ENCODE data around the gene SH3GL1.

The SH3GL1 gene

GRCh38 chr19:4391306-4391693 lies 9.0 kb downstream of the SH3GL1 start:
- peak overlapping the region; percentile 27 for H2BK120ac ChIP-seq (ENCODE audit: insufficient read depth, low read length, poor library complexity)
- H3K36me3 ChIP-seq (ENCODE audit: control insufficient read depth in 1 of 2, insufficient read depth in 2 of 2, low read length in 2 of 2), result peaks cover 19 to 31% of the 10 kb centered on the region in 2 experiments
- peak overlapping the region; percentile 15 for H2BK5ac ChIP-seq (ENCODE audit: low read depth, low read length, poor library complexity)
- peaks cover 29% of the 10 kb centered on the region for H3K79me1 ChIP-seq (ENCODE audit: low read length)
- H3K4ac ChIP-seq (ENCODE audit: low read depth, low read length), result peak overlapping the region; percentile 18
- H3K9ac ChIP-seq (ENCODE audit: low read length), result no peak overlapping the region
- peak overlapping the region; percentile 55 for H3K4me2 ChIP-seq (ENCODE audit: low read length)
- peaks cover 2% of the 10 kb centered on the region for H3K9me3 ChIP-seq (ENCODE audit: insufficient read depth, low read depth, low read length)
- H3K4me3 ChIP-seq (ENCODE audit: low read depth, low read length), result no peak overlapping the region
- peak overlapping the region; percentile 71 for H4K91ac ChIP-seq (ENCODE audit: low read depth, low read length)
- WGBS (ENCODE audit: extremely low coverage, insufficient coverage, insufficient read length), result no CpG with 5 or more reads among the region's 9 CpGs
- DNase-seq, result no peak
- no peaks in the 10 kb centered on the region for H3K27me3 ChIP-seq (ENCODE audit: insufficient read depth, low read length)
- peaks cover 52 to 56% of the 10 kb centered on the region in 2 experiments for H3K4me1 ChIP-seq (ENCODE audit: control insufficient read depth in 1 of 2, insufficient read depth in 2 of 2, low read length in 2 of 2)
- peak overlapping the region; percentile 26 for H3K18ac ChIP-seq (ENCODE audit: low read length)
- H3K79me2 ChIP-seq (ENCODE audit: control insufficient read depth, insufficient read depth, low read length, poor library complexity), result peaks cover 36% of the 10 kb centered on the region
- no peak overlapping the region for H3K23ac ChIP-seq (ENCODE audit: low read length)
- no peak overlapping the region for H2AFZ ChIP-seq (ENCODE audit: insufficient read depth, low read length, poor library complexity)
- peak overlapping the region; percentile 70 for H3K27ac ChIP-seq (ENCODE audit: low read depth, low read length)
- peak overlapping the region; percentile 43 for H2AK5ac ChIP-seq (ENCODE audit: low read length)
- no peak overlapping the region for H4K12ac ChIP-seq (ENCODE audit: low read depth, low read length)
- peak overlapping the region; percentile 21 for H4K8ac ChIP-seq (ENCODE audit: low read depth, low read length)
- H2BK12ac ChIP-seq (ENCODE audit: low read length), result peak overlapping the region; percentile 54
- H3K14ac ChIP-seq (ENCODE audit: low read length), result peak overlapping the region; percentile 10

GRCh38 chr19:4390567-4391305 lies 9.6 kb downstream of the SH3GL1 start:
- Histone ChIP-seq H4K91ac (ENCODE audit: low read depth, low read length) (peak overlapping the region; percentile 71), H3K79me1 (ENCODE audit: low read length) (peaks cover 29% of the 10 kb centered on the region), H4K12ac (ENCODE audit: low read depth, low read length) (no peak overlapping the region), H3K9ac (ENCODE audit: low read length) (peak overlapping the region; percentile 6), H4K8ac (ENCODE audit: low read depth, low read length) (peak overlapping the region; percentile 55), H3K23ac (ENCODE audit: low read length) (no peak overlapping the region), H3K4ac (ENCODE audit: low read depth, low read length) (peak overlapping the region; percentile 18), H2AK5ac (ENCODE audit: low read length) (peak overlapping the region; percentile 74), H2BK120ac (ENCODE audit: insufficient read depth, low read length, poor library complexity) (peak overlapping the region; percentile 27), H3K27me3 (ENCODE audit: insufficient read depth, low read length) (no peaks in the 10 kb centered on the region), H3K4me3 (ENCODE audit: low read depth, low read length) (no peak overlapping the region), H3K18ac (ENCODE audit: low read length) (peak overlapping the region; percentile 26), H3K27ac (ENCODE audit: low read depth, low read length) (peak overlapping the region; percentile 70), H3K36me3 (ENCODE audit: control insufficient read depth in 1 of 2, insufficient read depth in 2 of 2, low read length in 2 of 2) (peaks cover 19 to 29% of the 10 kb centered on the region in 2 experiments), H3K9me3 (ENCODE audit: insufficient read depth, low read depth, low read length) (peaks cover 2% of the 10 kb centered on the region), H3K4me1 (ENCODE audit: control insufficient read depth in 1 of 2, insufficient read depth in 2 of 2, low read length in 2 of 2) (peaks cover 52 to 56% of the 10 kb centered on the region in 2 experiments), H3K4me2 (ENCODE audit: low read length) (peak overlapping the region; percentile 55), H3K14ac (ENCODE audit: low read length) (peak overlapping the region; percentile 10), H2BK12ac (ENCODE audit: low read length) (peak overlapping the region; percentile 54), H3K79me2 (ENCODE audit: control insufficient read depth, insufficient read depth, low read length, poor library complexity) (peaks cover 38% of the 10 kb centered on the region), H2BK5ac (ENCODE audit: low read depth, low read length, poor library complexity) (peak overlapping the region; percentile 15), H2AFZ (ENCODE audit: insufficient read depth, low read length, poor library complexity) (peak overlapping the region; percentile 10)
- WGBS (ENCODE audit: extremely low coverage, insufficient coverage, insufficient read length), result no CpG with 5 or more reads among the region's 21 CpGs
- peak; percentile 45 to 49 for DNase-seq

GRCh38 chr19:4390017-4390566 lies 10.3 kb downstream of the SH3GL1 start:
- Histone ChIP-seq H3K36me3 (ENCODE audit: control insufficient read depth in 1 of 2, insufficient read depth in 2 of 2, low read length in 2 of 2) (peaks cover 26 to 33% of the 10 kb centered on the region in 2 experiments), H4K91ac (ENCODE audit: low read depth, low read length) (peak overlapping the region; percentile 71), H3K4ac (ENCODE audit: low read depth, low read length) (peak overlapping the region; percentile 81), H2BK5ac (ENCODE audit: low read depth, low read length, poor library complexity) (peak overlapping the region; percentile 46), H2BK120ac (ENCODE audit: insufficient read depth, low read length, poor library complexity) (peak overlapping the region; percentile 33), H3K23ac (ENCODE audit: low read length) (no peak overlapping the region), H3K79me1 (ENCODE audit: low read length) (peaks cover 29% of the 10 kb centered on the region), H3K27me3 (ENCODE audit: insufficient read depth, low read length) (no peaks in the 10 kb centered on the region), H2AFZ (ENCODE audit: insufficient read depth, low read length, poor library complexity) (peak overlapping the region; percentile 38), H3K9me3 (ENCODE audit: insufficient read depth, low read depth, low read length) (peaks cover 2% of the 10 kb centered on the region), H3K4me2 (ENCODE audit: low read length) (peak overlapping the region; percentile 55), H4K8ac (ENCODE audit: low read depth, low read length) (peak overlapping the region; percentile 43), H3K4me1 (ENCODE audit: control insufficient read depth in 1 of 2, insufficient read depth in 2 of 2, low read length in 2 of 2) (peaks cover 52 to 56% of the 10 kb centered on the region in 2 experiments), H3K14ac (ENCODE audit: low read length) (peak overlapping the region; percentile 56), H4K12ac (ENCODE audit: low read depth, low read length) (no peak overlapping the region), H3K79me2 (ENCODE audit: control insufficient read depth, insufficient read depth, low read length, poor library complexity) (peaks cover 42% of the 10 kb centered on the region), H3K27ac (ENCODE audit: low read depth, low read length) (peak overlapping the region; percentile 70), H3K18ac (ENCODE audit: low read length) (peak overlapping the region; percentile 78), H2AK5ac (ENCODE audit: low read length) (peak overlapping the region; percentile 77), H2BK12ac (ENCODE audit: low read length) (peak overlapping the region; percentile 40), H3K4me3 (ENCODE audit: low read depth, low read length) (peak overlapping the region; percentile 13), H3K9ac (ENCODE audit: low read length) (no peak overlapping the region)
- peak in 1 of 2 donors; percentile 21 for DNase-seq
- no CpG with 5 or more reads among the region's 12 CpGs for WGBS (ENCODE audit: extremely low coverage, insufficient coverage, insufficient read length)

- H2BK12ac ChIP-seq (ENCODE audit: low read length), result peak overlapping the region; percentile 40
- H3K27ac ChIP-seq (ENCODE audit: low read depth, low read length), result peak overlapping the region; percentile 70
- H3K27me3 ChIP-seq (ENCODE audit: insufficient read depth, low read length), result no peaks in the 10 kb centered on the region
- peak overlapping the region; percentile 56 for H3K14ac ChIP-seq (ENCODE audit: low read length)
- H3K4me1 ChIP-seq (ENCODE audit: control insufficient read depth in 1 of 2, insufficient read depth in 2 of 2, low read length in 2 of 2), result peaks cover 49 to 53% of the 10 kb centered on the region in 2 experiments
- peak overlapping the region; percentile 67 for H4K91ac ChIP-seq (ENCODE audit: low read depth, low read length)
- no peak overlapping the region for H3K9ac ChIP-seq (ENCODE audit: low read length)
- H2BK5ac ChIP-seq (ENCODE audit: low read depth, low read length, poor library complexity), result peak overlapping the region; percentile 46
- peak overlapping the region; percentile 77 for H2AK5ac ChIP-seq (ENCODE audit: low read length)
- H2BK120ac ChIP-seq (ENCODE audit: insufficient read depth, low read length, poor library complexity), result peak overlapping the region; percentile 33
- H3K9me3 ChIP-seq (ENCODE audit: insufficient read depth, low read depth, low read length), result peaks cover 2% of the 10 kb centered on the region
- H3K79me1 ChIP-seq (ENCODE audit: low read length), result peaks cover 29% of the 10 kb centered on the region
- peak overlapping the region; percentile 13 for H3K4me3 ChIP-seq (ENCODE audit: low read depth, low read length)
- no peak overlapping the region for H3K23ac ChIP-seq (ENCODE audit: low read length)
- peaks cover 27 to 35% of the 10 kb centered on the region in 2 experiments for H3K36me3 ChIP-seq (ENCODE audit: control insufficient read depth in 1 of 2, insufficient read depth in 2 of 2, low read length in 2 of 2)
- H3K18ac ChIP-seq (ENCODE audit: low read length), result peak overlapping the region; percentile 78
- peaks cover 43% of the 10 kb centered on the region for H3K79me2 ChIP-seq (ENCODE audit: control insufficient read depth, insufficient read depth, low read length, poor library complexity)
- H4K8ac ChIP-seq (ENCODE audit: low read depth, low read length), result peak overlapping the region; percentile 43
- H4K12ac ChIP-seq (ENCODE audit: low read depth, low read length), result no peak overlapping the region
- no CpG with 5 or more reads among the region's 17 CpGs for WGBS (ENCODE audit: extremely low coverage, insufficient coverage, insufficient read length)
- H3K4ac ChIP-seq (ENCODE audit: low read depth, low read length), result peak overlapping the region; percentile 81
- H3K4me2 ChIP-seq (ENCODE audit: low read length), result no peak overlapping the region
- peak overlapping the region; percentile 38 for H2AFZ ChIP-seq (ENCODE audit: insufficient read depth, low read length, poor library complexity)
- DNase-seq, result no peak
These were observed 10.8 kb downstream of the SH3GL1 start for GRCh38 chr19:4389511-4390016.
